Tibial nerve (tissue), 4 donors: ENCODE measurements around the gene PRPF6.

ENCODE experiments used
- CTCF ChIP-seq, 5 experiments: fragments of 200-600 bp in 3 of 5; fragments of 450-650 bp in 2 of 5; sonication (generic) in 3 of 5; IDR thresholded peaks; one replicate each; pipeline ENCODE4 v1.5.1; 2016 to 2019; ENCODE audit warnings: antibody characterized with exemption in 5 of 5, mild to moderate bottlenecking in 3 of 5, moderate library complexity in 2 of 5
- EP300 ChIP-seq, 2 donors: sonication (generic); formaldehyde crosslinking; IDR thresholded peaks; one replicate each; pipeline ENCODE4 v1.6.1; 2017; ENCODE audit warnings: antibody characterized with exemption in 2 of 2, mild to moderate bottlenecking in 1 of 2
- POLR2A ChIP-seq, 2 donors: fragments of 450-650 bp; IDR thresholded peaks; one replicate each; pipeline ENCODE4 v1.6.1; 2017; ENCODE audit warnings: antibody characterized with exemption in 2 of 2, mild to moderate bottlenecking in 2 of 2, moderate library complexity in 2 of 2

- TF ChIP-seq CTCF (IDR thresholded peaks at IDR 0.05): no peak
- TF ChIP-seq POLR2A (IDR thresholded peaks at IDR 0.05): no peak
- TF ChIP-seq EP300 (IDR thresholded peaks at IDR 0.05): no peak
These were observed 21.2 kb upstream of the PRPF6 start for GRCh38 chr20:63959699-63960075.
